Measurements from ENCODE around the gene TYK2. TPM values are rescaled to one million over a fixed set of nuclear protein-coding genes. Genes with fewer than 3 reads are reported as not detected.
A peak's percentile ranks its signal among the peaks of the same experiment; 100 is the strongest.

The TYK2 gene
- total RNA-seq, 1 donor from 2014 or later = 36.1 TPM

GRCh38 chr19:10333758-10334587 lies 46.4 kb downstream of the TYK2 start:
- no peaks in the 10 kb centered on the region for H3K27me3 ChIP-seq (ENCODE audit: control insufficient read depth, insufficient read depth, low read length)
- peak overlapping the region; percentile 93 for H3K4me3 ChIP-seq (ENCODE audit: low read depth, low read length)
- DNase-seq (ENCODE audit: low read depth) (no peak), FAIRE-seq (no peak)
- peaks cover 6% of the 10 kb centered on the region for H3K36me3 ChIP-seq (ENCODE audit: control insufficient read depth, insufficient read depth, low read length)
- TF ChIP-seq CTCF (IDR thresholded peaks at IDR 0.05; ENCODE audit: insufficient read depth, low read length, severe bottlenecking) = no peak

- DNase-seq (ENCODE audit: low read depth) (peak; percentile 87), FAIRE-seq (no peak)
- H3K27me3 ChIP-seq (ENCODE audit: control insufficient read depth, insufficient read depth, low read length) = no peaks in the 10 kb centered on the region
- H3K4me3 ChIP-seq (ENCODE audit: low read depth, low read length) = peak within 1 kb of the TSS; percentile 93
- TF ChIP-seq CTCF (IDR thresholded peaks at IDR 0.05; ENCODE audit: insufficient read depth, low read length, severe bottlenecking) = no peak
- H3K36me3 ChIP-seq (ENCODE audit: control insufficient read depth, insufficient read depth, low read length) = peaks cover 11% of the 10 kb centered on the region
Measured at GRCh38 chr19:10332965-10333757, 47.2 kb downstream of the TYK2 start, which contains the start of gene RAVER1. Gene RAVER1, minus strand, starts transcription at chr19:10333529. Its CDS starts 22 bp downstream, at chr19:10333507.

- FAIRE-seq (no peak), DNase-seq (ENCODE audit: low read depth) (no peak)
- Histone ChIP-seq H3K27me3 (ENCODE audit: control insufficient read depth, insufficient read depth, low read length) (no peaks in the 10 kb centered on the region), H3K36me3 (ENCODE audit: control insufficient read depth, insufficient read depth, low read length) (peaks cover 15% of the 10 kb centered on the region), H3K4me3 (ENCODE audit: low read depth, low read length) (peak overlapping the region; percentile 93)
- peak; percentile 14 for TF ChIP-seq CTCF (IDR thresholded peaks at IDR 0.05; ENCODE audit: insufficient read depth, low read length, severe bottlenecking)
Measured at GRCh38 chr19:10332158-10332964, 48.0 kb downstream of the TYK2 start.

- FAIRE-seq = no peak
- Histone ChIP-seq H3K4me3 (ENCODE audit: low read depth, low read length) (no peak overlapping the region), H3K36me3 (ENCODE audit: control insufficient read depth, insufficient read depth, low read length) (peaks cover 21% of the 10 kb centered on the region), H3K27me3 (ENCODE audit: control insufficient read depth, insufficient read depth, low read length) (no peaks in the 10 kb centered on the region)
- DNase-seq (ENCODE audit: low read depth) = no peak
- TF ChIP-seq CTCF (IDR thresholded peaks at IDR 0.05; ENCODE audit: insufficient read depth, low read length, severe bottlenecking) = no peak
Measured at GRCh38 chr19:10329555-10329954, 50.8 kb downstream of the TYK2 start.

- no peak for FAIRE-seq
- H3K36me3 ChIP-seq (ENCODE audit: control insufficient read depth, insufficient read depth, low read length) = peaks cover 23% of the 10 kb centered on the region
Measured at GRCh38 chr19:10328558-10329429, 51.6 kb downstream of the TYK2 start.

More at GRCh38 chr19:10328558-10329429, 51.6 kb downstream of the TYK2 start:
- Histone ChIP-seq H3K4me3 (ENCODE audit: low read depth, low read length) (no peak overlapping the region), H3K27me3 (ENCODE audit: control insufficient read depth, insufficient read depth, low read length) (no peaks in the 10 kb centered on the region)
- DNase-seq (ENCODE audit: low read depth) = no peak
- no peak for TF ChIP-seq CTCF (IDR thresholded peaks at IDR 0.05; ENCODE audit: insufficient read depth, low read length, severe bottlenecking)

Data from bronchial epithelial cell (primary cell).